Gastroesophageal sphincter (tissue), 4 donors: ENCODE results near the gene CNTNAP2. TPM values are rescaled to one million over a fixed set of nuclear protein-coding genes. Genes with fewer than 3 reads are reported as not detected.
"Not testable (repeated sequence)": the region's sequence is repeated elsewhere in the genome, so short reads cannot be mapped to it uniquely, and the experiment has no call there.

Source experiments
- ATAC-seq: fragments of 150-250 bp; one replicate; pipeline ENCODE4 v1.9.1; 2016; ENCODE audit warnings: mild to moderate bottlenecking, moderate library complexity
- H3K27ac ChIP-seq, 4 donors: fragments of 200-600 bp; sonication (generic) in 3 of 4; 1 replicate in 3 of 4; 2 replicates in 1 of 4; pipeline ENCODE4 v1.5.1; 2016 to 2019
- H3K27me3 ChIP-seq: fragments of 200-600 bp; sonication (generic); one replicate; pipeline ENCODE4 v1.5.1; 2019
- H3K36me3 ChIP-seq, 2 donors: fragments of 200-600 bp; sonication (generic); one replicate each; pipeline ENCODE4 v1.5.1; 2019; ENCODE audit warnings: control low read depth in 1 of 2
- H3K4me1 ChIP-seq, 3 donors: fragments of 200-600 bp; sonication (generic); 1 replicate in 2 of 3; 2 replicates in 1 of 3; pipeline ENCODE4 v1.5.1; 2016 to 2019; ENCODE audit warnings: control low read depth in 2 of 3
- H3K4me3 ChIP-seq, 2 donors: fragments of 200-600 bp; sonication (generic); one replicate each; pipeline ENCODE4 v1.5.1; 2019; ENCODE audit warnings: mild to moderate bottlenecking in 1 of 2, moderate library complexity in 1 of 2
- H3K9me3 ChIP-seq, 3 donors: fragments of 200-600 bp; sonication (generic); one replicate each; pipeline ENCODE4 v1.5.1; 2017 to 2019; ENCODE audit warnings: control low read depth in 2 of 3
- EP300 ChIP-seq: sonication (generic); formaldehyde crosslinking; IDR thresholded peaks from one replicate; pipeline ENCODE4 v1.6.1; 2017; ENCODE audit warnings: antibody characterized with exemption, mild to moderate bottlenecking
- POLR2A ChIP-seq, 2 donors: fragments of 450-650 bp; IDR thresholded peaks; one replicate each; pipeline ENCODE4 v1.6.1; 2017; ENCODE audit warnings: antibody characterized with exemption in 2 of 2, mild to moderate bottlenecking in 2 of 2, moderate library complexity in 1 of 2
- POLR2AphosphoS5 ChIP-seq: sonication (generic); formaldehyde crosslinking; IDR thresholded peaks from one replicate; pipeline ENCODE4 v1.6.1; 2017; ENCODE audit warnings: antibody characterized with exemption
- WGBS, 2 donors: methylation state at CpG; one replicate each; pipeline ENCODE4 v1.1.5; 2018; ENCODE audit warnings: low coverage in 1 of 2; 5-methylcytosine and 5-hydroxymethylcytosine counted together
- total RNA-seq, 4 donors: library from RNA; depleted of rRNA; stranded (reverse); fragments of >200 nt; gene quantifications; one replicate each; pipeline ENCODE4 v1.1.0, GENCODE V29; 2016
- TF ChIP-seq, protein P1 (sequence below), 4 experiments: fragments of 200-600 bp in 2 of 4; fragments of 450-650 bp in 2 of 4; sonication (generic) in 1 of 4; IDR thresholded peaks; one replicate each; pipeline ENCODE4 v1.5.1; 2017 to 2019; ENCODE audit warnings: antibody characterized with exemption in 4 of 4, mild to moderate bottlenecking in 2 of 4, moderate library complexity in 2 of 4

The CNTNAP2 gene
- total RNA-seq, 4 donors from 2014 or later, result 1.5 to 8.9 (median 3.2) TPM

DNA sequence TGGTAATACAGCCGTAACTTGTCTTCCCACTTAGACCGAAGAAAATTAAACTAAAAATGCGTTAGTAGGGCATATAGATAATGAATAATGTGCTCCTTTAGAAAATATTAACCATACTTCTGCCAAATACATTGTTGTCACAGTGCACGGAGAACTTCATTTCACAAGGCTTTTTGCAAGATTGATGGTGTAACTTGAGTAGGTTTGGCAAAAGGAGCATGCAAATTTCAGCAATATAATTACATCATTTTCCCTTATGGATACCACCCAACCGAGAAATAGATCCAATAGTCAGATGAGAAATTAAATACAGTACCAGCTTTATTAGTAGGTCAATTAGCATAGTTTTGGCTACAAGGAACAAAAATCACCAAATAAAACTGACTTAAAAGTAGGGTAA lies 1681.4 kb downstream of the CNTNAP2 start:
- Histone ChIP-seq H3K4me3 (no peak overlapping the region), H3K36me3 (no peaks in the 10 kb centered on the region), H3K27me3 (no peaks in the 10 kb centered on the region), H3K9me3 (no peaks in the 10 kb centered on the region), H3K4me1 (no peaks in the 10 kb centered on the region), H3K27ac (no peak overlapping the region)
- no peak for ATAC-seq
- TF ChIP-seq POLR2AphosphoS5 (no peak), EP300 (no peak)
- TF ChIP-seq, protein P1, sequence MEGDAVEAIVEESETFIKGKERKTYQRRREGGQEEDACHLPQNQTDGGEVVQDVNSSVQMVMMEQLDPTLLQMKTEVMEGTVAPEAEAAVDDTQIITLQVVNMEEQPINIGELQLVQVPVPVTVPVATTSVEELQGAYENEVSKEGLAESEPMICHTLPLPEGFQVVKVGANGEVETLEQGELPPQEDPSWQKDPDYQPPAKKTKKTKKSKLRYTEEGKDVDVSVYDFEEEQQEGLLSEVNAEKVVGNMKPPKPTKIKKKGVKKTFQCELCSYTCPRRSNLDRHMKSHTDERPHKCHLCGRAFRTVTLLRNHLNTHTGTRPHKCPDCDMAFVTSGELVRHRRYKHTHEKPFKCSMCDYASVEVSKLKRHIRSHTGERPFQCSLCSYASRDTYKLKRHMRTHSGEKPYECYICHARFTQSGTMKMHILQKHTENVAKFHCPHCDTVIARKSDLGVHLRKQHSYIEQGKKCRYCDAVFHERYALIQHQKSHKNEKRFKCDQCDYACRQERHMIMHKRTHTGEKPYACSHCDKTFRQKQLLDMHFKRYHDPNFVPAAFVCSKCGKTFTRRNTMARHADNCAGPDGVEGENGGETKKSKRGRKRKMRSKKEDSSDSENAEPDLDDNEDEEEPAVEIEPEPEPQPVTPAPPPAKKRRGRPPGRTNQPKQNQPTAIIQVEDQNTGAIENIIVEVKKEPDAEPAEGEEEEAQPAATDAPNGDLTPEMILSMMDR (IDR thresholded peaks at IDR 0.05), result no peak
- 44 to 57% methylated on average over 3 to 5 of the region's 5 CpGs for WGBS, 2 donors

DNA sequence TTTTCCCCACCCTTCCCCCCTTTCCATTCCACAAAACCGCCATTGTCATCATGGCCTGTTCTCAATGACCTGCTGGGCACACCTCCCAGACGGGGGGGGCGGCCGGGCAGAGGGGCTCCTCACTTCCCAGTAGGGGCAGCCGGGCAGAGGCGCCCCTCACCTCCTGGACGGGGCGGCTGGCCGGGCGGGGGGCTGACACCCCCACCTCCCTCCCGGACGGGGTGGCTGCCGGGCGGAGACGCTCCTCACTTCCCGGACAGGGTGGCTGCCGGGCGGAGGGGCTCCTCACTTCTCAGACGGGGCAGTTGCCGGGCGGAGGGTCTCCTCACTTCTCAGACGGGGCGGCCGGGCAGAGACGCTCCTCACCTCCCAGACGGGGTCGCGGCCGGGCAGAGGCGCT lies 1685.2 kb downstream of the CNTNAP2 start:
- no CpG with 5 or more reads among the region's 30 CpGs for WGBS, 2 donors
- H3K27ac ChIP-seq, H3K36me3 ChIP-seq, ATAC-seq, H3K4me3 ChIP-seq, H3K27me3 ChIP-seq, H3K4me1 ChIP-seq, H3K9me3 ChIP-seq: not testable (repeated sequence)

DNA sequence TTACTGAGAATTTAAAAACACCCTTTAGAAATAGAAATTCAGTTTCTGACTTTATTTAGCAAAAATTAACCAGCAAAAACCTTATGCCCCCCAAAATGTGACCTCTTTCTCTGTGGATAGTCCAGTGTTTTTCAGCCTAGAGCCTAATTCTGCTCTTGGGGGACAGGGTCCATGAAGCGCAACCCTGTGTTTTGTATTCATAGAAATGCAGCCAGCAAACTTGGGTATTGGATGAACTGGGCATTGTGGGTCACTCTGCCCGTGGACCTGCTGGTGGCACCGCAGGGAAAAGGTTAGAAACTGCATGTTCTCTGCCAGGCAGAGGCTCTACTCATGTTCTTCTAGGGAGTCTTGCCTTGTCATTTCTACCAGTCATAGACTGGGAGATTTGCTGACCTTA lies 1686.5 kb downstream of the CNTNAP2 start:
- ATAC-seq, result no peak
- H3K27me3 ChIP-seq, result no peaks in the 10 kb centered on the region
- H3K4me3 ChIP-seq, result no peak overlapping the region
- H3K4me1 ChIP-seq, result no peaks in the 10 kb centered on the region
- no peaks in the 10 kb centered on the region for H3K9me3 ChIP-seq
- TF ChIP-seq POLR2A (IDR thresholded peaks at IDR 0.05) (no peak), EP300 (no peak), POLR2AphosphoS5 (no peak)
- TF ChIP-seq, protein P1 (IDR thresholded peaks at IDR 0.05), result no peak
- H3K36me3 ChIP-seq, result no peaks in the 10 kb centered on the region
- H3K27ac ChIP-seq, result no peak overlapping the region
- WGBS, 2 donors, result 41% methylated on average over 3 of the region's 3 CpGs; no CpG with 5 or more reads in 1 of the 2 donors

DNA sequence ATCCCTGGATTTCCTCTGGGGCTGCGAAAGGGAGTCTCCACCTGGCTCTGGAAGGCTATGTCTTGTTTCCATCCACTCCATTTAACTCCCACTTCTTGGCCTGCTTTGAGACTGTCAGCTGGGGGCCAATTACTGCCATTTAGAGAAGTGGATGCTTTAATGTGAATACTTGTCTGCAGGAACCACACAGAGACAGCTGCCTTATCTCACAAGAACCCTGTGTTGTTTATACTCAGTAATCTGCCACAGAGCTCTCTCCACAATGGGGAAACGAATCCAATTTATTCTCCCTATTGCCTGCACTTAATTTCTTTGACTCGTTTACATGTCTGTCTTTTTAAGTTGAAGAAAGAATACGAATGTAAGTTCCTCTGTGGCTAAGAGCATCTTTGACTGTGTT lies 1687.0 kb downstream of the CNTNAP2 start:
- WGBS, 2 donors, result 15% methylated on average over 4 of the region's 4 CpGs
- H3K4me1 ChIP-seq, result no peaks in the 10 kb centered on the region
- H3K27ac ChIP-seq, result no peak overlapping the region
- ATAC-seq, result no peak
- H3K27me3 ChIP-seq, result no peaks in the 10 kb centered on the region
- H3K4me3 ChIP-seq, result no peak overlapping the region
- H3K9me3 ChIP-seq, result no peaks in the 10 kb centered on the region
- H3K36me3 ChIP-seq, result no peaks in the 10 kb centered on the region
- no peak for TF ChIP-seq EP300
- no peak for TF ChIP-seq POLR2A (IDR thresholded peaks at IDR 0.05)
- TF ChIP-seq POLR2AphosphoS5, result no peak
- TF ChIP-seq, protein P1 (IDR thresholded peaks at IDR 0.05), result no peak

DNA sequence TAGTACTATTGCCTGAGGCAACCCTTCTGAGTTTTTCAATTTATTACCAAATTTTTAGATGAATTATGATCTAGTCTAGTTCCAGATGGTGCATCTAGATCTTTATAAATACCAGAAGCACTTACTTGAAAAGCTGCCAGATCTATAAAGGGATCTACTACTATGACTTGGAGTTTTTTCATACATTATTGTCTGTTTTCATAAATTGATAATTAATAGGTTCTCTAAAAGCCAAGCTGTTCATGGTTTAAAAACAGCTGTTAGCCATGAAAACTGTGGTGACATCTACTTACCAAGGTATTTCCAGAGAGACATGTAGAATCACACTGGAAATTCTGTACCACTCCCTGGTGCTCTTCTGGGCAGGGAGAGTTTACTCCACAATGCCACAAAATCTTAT lies 1687.4 kb downstream of the CNTNAP2 start:
- no peaks in the 10 kb centered on the region for H3K27me3 ChIP-seq
- H3K36me3 ChIP-seq, result no peaks in the 10 kb centered on the region
- H3K9me3 ChIP-seq, result no peaks in the 10 kb centered on the region
- H3K27ac ChIP-seq, result no peak overlapping the region
- no peak for TF ChIP-seq POLR2A (IDR thresholded peaks at IDR 0.05)
- TF ChIP-seq POLR2AphosphoS5, result no peak
- TF ChIP-seq EP300, result no peak
- TF ChIP-seq, protein P1 (IDR thresholded peaks at IDR 0.05), result no peak
- ATAC-seq, result no peak
- H3K4me1 ChIP-seq, result no peaks in the 10 kb centered on the region
- no peak overlapping the region for H3K4me3 ChIP-seq
